Caki2 (cell line): ENCODE data around the gene TXNIP. TPM values are rescaled to one million over a fixed set of nuclear protein-coding genes. Genes with fewer than 3 reads are reported as not detected.
A peak's percentile ranks its signal among the peaks of the same experiment; 100 is the strongest.
"Not testable (repeated sequence)": the region's sequence is repeated elsewhere in the genome, so short reads cannot be mapped to it uniquely, and the experiment has no call there.

Source experiments
- DNase-seq: peaks from one replicate; pipeline ENCODE4 v3.0.0-alpha.2; 2015; ENCODE audit warnings: low read depth
- in situ Hi-C: cut with HindIII; loops from 2 replicates; pipeline ENCODE4 v1.10.0; 2016; ENCODE audit warnings: low sequenced_read_pairs, low pct_unique_long_range_greater_than_20kb, mixed read lengths
- total RNA-seq: library from RNA; depleted of rRNA; stranded (reverse); fragments of >200 nt; shearing (Covaris generic); gene quantifications from 2 replicates; pipeline ENCODE4 v1.2.3, GENCODE V29; 2014; ENCODE audit warnings: low replicate concordance; rRNA removed

Gene TXNIP, protein sequence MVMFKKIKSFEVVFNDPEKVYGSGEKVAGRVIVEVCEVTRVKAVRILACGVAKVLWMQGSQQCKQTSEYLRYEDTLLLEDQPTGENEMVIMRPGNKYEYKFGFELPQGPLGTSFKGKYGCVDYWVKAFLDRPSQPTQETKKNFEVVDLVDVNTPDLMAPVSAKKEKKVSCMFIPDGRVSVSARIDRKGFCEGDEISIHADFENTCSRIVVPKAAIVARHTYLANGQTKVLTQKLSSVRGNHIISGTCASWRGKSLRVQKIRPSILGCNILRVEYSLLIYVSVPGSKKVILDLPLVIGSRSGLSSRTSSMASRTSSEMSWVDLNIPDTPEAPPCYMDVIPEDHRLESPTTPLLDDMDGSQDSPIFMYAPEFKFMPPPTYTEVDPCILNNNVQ
- total RNA-seq = 125 and 142 TPM in 2 replicates

DNA sequence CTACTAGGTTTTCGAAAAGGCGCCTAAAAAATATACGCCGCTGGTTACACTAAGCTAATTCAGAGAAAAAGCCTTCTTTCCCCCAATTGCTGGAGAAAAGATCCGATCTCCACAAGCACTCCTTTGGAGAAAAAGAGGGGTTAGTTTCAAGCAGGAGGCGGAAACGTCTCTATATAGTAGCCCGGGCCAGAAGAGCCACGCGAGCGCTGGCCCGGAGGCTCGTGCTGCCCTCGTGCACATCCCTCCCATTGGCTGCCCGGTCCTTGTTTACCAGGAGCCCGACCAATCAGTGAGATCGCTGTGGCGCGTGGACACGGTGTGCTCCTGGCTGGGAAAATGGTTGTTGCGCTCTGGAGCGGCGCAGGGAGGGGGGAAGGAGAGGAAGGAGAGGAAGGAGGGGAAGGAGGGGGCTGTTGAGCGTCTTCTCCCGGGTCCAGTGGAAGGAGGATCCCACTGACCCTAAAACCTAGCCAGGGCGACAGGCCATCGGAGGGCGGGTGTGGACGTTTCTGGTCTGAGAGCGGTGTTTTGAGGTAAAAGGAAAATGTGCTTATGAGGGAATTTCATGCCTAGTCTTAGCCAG, at the start of gene TXNIP:
Gene TXNIP, minus strand, starts transcription at position 147 of the 583 bp plus-strand sequence. CDS start 313 bp downstream, outside the sequence.
- in situ Hi-C loops = no loop called here
- peak; percentile 96 for DNase-seq

DNA sequence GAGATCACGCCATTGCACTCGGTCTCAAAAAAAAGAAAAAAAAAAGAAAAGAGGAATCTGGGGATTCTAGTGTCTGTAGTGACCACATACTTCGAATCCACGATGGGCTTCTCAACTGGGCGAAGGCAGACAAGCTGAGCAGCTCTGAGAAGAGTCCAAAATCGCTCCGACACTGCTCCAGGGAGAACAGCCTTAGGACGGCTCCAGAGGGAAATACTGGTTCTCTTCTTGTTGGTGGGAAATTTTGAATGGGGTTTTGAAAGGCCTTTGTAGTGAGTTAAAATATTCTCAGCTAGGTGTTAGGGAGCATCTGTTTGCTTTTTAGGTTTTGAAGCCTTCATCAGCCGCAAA, 43.4 kb upstream of the TXNIP start:
- in situ Hi-C loops = no loop called here
- no peak for DNase-seq

DNA sequence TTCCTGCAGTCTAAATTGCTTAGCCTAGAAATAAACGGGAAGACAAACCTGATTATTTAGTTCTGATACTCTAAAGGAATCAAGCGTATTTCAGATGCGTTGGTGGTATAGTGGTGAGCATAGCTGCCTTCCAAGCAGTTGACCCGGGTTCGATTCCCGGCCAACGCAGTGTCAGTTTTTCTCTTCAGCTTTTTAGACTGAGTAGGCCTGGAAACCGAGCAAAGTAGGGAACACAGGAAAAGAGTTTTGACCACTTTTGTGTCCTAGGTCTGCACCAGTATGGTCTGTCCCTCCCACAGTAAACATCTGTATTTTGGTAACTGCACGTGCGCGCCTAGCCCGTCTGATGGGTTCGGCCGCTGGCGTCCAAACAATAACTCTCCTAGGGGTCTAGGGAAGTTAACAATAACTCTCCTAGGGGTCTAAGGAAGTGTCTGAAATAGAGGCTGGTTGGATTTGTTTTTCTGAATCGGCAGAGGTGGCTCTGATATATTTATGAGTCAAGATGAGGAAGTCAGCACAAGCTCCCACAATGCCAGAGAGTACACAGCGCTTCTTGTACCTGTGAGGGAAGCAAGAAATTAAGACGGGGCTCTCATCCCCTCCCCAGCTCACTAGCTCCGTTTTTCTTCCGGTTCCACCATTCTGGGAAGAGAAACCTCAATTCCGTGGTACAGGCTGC, 40.7 kb upstream of the TXNIP start:
- in situ Hi-C loops = no loop called here

DNA sequence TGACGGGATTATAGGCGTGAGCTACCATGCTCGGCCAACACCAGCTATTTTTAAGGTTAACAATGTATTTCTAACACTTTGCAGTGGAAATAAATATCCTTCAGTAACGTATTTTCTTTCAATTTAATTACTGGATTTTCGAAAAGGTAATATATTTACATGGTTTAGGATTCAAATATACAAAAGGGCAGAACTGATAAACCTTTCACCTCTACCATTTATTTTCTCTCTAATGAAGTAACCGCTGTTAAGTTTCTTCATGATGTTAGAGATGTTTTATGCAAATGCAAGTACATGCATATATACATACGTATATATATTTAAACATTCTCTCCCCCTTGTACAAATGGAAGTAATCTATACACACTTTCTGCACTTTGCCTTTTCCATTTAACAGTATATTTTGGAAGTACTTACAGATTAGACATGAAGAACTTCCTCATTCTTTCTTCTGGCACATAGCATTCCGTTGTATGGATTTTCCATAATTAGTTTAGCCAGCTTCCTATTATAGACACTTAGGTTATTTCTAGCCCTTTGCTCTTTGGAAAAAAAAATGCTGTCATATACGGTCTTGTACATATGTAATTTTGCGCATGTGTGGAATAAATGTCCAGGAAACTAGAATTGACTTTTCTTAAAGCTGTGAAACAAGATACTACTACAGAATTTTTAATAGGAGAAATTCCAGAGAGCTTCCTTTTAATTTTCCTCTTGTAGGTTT, 40.0 kb upstream of the TXNIP start:
- DNase-seq = peak; percentile 79
- in situ Hi-C loops = no loop called here

More for the DNA sequence above, 40.7 kb upstream of the TXNIP start:
- DNase-seq = peak; percentile 90

DNA sequence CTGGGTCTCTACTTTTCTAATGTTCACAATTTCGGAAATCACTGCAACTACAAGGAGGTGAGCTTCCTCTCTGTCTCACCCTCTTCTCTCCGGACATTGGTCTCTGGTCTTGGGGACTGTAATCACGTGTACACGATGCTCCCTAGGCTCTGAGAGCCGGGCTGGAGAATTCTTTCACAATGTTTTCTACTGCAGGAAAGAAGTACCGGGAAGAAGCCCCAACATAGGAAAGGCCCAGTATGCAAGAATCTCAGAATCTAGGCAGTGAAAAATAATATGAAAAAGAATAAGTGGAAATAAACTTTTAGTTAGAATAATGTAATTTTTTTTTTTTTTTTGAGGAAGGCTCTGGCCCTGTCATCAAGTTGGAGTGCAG, 38.7 kb upstream of the TXNIP start:
- DNase-seq = no peak
- in situ Hi-C loops = no loop called here

DNA sequence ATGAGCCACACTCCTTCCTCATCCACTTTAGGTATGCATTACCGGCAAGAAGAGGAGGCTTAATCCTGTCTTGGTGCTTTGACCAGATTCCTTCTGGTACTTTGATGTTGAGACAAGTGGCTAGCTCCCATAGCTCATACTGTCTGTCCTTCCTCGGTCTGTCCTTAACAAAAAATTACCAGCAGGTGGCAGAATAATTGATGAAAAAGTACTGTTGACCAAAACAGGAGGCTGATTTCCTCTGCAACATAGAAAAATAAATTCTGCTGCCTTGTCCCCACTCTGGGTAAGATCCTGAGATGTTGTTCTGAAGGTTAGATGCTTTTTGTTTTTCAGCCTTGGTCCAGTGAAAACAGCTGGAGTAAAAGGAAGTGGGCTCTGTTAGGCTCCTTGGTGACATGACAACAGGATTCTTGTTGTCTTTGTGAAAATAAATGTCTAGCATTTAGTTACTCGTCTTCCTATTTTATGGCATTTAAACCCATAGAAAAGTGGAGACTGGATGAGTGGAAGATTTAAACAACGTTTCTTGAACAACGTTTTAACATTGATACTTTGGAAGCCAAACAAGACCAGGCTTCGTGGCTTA, 36.3 kb upstream of the TXNIP start:
- DNase-seq = peak; percentile 55
- in situ Hi-C loops = no loop called here

DNA sequence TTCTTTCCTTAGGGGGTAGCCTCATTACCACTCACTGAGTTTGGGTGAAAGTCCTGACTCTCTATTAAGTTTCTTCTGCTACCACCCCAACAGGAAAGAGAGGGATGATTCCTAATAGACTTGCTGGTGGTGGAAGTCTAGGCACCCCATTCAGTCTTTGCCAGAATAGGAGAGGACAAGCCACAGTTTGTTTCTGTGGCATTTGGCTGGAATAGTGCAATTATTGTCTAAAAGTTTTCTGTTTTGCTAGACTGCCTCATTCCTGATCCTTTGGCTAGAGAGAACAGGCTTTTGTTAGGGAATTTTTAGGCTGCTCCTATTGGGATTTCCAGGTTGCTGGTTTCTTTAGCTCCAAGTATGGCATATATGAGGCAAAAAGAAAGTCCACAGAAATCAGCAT, 35.1 kb upstream of the TXNIP start:
- DNase-seq = no peak
- in situ Hi-C loops = no loop called here

DNA sequence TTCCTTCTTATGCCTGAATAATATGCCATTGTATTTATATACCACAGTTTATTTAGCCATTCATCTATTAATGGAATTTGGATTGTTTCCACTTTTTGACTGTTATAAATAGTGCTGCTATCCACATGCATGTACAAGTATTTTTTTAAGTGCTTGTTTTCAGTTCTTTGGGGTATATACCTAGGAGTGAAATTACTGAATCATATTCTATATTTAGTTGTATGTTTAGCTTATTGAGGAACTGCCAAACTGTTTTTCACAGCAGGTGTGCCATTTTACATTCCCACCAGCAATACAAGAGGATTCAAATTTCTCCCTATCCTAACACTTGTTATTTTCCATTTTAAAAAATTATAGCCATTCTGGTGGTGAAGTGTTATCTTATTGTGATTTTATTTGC, 32.7 kb upstream of the TXNIP start:
- no peak for DNase-seq
- in situ Hi-C loops = no loop called here

DNA sequence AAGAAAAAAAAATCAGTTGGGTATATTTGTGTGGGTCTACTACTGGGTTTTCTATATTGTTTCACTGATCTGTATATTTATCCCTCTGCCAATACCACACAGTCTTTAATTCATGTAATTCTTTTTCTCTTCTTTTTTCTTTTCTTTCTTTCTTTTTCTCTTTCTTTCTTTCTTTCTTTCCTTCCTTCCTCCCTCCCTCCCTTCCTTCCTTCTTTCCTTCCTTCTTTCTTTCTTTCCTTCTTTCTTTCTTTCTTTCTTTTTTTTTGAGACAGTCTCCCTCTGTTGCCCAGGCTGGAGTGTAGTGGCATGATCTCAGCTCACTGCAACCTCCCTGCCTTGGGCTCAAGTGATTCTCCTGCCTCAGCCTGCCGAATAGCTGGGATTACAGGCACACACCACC, 30.3 kb upstream of the TXNIP start:
- DNase-seq, in situ Hi-C loops: not testable (repeated sequence)

DNA sequence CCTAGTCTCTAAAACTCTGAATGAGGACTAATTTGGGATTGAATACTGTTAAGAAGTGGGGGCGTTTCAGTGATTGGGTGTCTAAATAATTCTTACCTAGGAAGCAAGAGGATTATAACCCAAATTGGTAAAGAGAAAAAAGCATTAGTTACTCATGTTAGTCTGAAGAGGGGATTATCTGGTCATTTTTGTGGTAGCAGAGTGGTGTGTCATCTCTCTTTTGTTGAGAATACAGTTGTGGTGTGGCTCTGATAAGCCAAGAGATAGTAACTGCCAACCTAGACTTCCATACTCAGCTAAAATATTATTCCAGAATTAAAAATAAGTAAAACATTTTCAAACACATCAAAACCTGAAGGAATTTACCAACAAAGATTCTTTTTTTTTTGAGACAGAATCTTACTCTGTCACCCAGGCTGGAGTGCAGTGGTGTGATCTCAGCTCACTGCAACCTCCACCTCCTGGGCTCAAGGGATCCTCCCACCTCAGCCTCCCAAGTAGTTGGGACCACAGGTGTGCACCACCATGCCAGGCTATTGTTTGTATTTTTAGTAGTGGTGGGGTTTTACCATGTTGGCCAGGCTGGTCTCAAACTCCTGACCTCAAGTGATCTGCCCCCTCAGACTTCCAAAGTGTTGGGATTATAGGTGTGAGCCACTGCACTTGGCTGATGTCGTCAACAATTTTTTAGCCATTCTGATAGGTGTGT, 29.6 kb upstream of the TXNIP start:
- in situ Hi-C loops, DNase-seq: not testable (repeated sequence)

DNA sequence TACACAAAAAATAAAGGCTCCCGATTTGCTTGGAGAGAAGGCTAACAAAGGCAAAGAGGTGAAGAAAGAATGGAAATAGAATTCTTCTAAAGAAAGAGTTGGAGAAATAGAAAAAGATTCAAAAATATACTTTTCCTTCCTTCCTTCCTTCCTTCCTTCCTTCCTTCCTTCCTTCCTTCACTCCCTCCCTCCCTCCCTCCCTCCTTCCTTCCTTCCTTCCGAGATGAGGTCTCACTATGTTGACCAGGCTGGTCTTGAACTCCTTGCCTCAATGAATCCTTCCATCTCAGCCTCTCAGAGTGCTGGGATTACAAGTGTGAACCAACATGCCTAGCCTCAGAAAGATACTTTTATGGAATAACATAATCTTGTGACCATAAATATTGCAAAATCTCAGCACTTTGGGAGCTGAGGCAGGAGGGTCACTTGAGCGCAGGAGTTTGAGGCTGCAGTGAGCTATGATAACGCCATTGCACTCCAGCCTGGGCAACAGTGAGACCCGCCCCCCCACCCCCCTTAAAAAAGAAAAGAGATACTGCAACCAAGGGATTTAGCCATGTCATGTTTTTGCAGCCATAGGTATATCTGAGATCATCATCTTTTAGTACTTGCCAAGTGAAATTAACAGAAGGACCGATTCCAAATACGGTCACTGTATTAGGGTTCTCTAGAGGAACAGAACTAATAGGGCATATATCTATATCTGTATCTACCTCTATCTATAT, 26.2 kb upstream of the TXNIP start:
- in situ Hi-C loops = no loop called here
- DNase-seq = no peak

DNA sequence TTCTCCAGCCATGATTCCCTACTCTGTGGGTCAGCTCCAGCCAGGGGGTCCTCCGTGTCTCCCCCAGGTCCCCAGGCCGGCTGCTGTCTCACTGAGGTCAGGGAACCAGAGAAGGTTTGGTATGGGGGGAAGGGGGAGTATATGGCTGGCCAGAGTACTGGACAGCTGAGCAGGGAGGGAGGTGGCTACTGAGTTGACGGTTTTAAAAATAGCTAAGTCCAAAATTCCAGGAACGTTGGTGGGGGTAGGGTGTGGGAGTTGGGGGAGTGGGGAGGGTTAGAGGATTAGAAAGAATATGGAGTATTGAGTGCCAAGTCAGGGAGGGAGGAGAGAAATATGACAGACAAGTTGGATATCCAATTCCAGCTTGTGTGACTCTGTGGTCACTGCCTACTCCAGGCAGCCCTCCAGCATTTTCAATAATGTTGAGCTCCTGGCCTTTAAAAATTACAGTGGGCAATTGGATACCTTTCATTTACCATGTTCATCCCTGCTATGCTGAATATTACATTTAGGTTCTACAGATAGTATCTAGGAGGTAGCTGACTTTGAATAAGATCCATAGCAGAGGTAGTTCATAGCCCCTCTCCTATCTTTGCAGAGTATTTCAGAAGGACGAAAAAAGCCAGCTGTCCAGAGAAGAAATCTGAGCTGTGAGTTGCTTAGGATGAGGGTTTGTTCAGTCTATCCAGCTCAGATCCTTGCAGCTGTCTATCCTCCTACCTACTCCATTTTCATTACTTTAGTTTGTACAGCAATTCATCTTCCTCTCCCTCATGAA, 25.4 kb upstream of the TXNIP start, which contains the start of gene HJV:
Gene HJV, minus strand, starts transcription at position 114 of the 781 bp plus-strand sequence. CDS start 1,504 bp downstream, outside the sequence.
- in situ Hi-C loops = no loop called here
- no peak for DNase-seq

DNA sequence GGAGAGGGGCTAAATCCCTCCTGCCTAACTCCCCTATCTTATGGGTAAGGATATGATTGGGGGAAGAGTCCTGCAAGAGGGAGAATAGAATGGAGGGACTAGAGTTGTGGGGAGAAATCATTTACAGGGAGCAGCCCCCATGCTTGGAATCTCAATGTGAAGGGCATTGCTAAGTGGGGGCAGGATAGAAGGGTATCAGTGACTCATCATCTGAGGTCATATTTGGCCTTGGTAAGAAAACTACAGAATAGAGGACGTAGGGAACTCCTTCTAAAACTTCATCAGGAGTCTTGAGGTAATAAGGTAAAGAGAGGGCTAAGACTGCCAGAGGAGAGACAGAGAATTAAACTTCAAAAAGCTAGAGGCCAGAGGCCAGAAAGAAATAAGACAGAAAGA, 24.7 kb upstream of the TXNIP start:
- in situ Hi-C loops = no loop called here
- no peak for DNase-seq

DNA sequence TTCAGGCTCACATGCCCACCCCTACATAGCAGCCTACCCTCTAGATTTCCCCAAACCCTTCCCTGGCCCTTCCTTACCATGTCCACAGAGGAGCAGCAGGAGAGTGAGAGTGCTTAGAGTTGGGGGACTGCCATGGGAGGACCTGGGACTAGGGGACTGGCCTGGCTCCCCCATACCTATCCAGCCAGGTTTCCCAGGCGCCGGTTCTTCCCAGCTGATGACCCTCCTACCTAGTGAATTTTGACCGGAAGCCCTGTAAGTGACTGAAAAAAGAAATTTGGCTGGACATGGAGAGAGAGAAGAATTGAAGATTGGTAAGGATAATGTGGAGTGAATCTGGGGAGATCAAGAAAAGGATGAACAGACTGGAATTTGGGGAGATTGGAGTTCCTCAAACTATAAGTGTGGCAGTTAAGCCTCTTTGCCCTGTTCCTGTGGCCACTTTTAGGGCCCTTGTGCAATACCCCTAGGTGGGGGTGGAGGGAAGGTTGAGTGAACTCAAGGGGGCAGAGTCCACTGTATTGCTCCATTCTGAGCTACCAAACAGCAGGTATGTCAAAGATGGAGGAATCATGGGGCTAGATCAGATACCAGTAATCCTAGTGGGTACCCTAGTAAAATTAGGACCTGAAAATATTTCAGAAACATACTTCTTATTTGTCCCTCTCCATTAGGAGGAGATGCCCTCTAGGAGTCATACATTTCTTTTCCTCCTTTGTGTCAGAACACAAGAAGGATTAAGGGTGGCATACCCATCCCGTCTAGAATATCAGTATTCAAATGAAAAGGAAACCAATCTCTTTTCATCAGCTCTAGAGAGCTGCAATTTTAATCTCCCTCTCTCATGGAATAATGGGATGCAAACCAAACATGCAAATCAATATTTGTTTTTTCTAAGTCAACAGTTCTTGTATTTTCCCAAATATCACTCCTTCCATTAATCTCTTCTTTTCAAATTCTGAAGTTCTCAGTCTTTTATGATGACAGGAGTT, 24.0 kb upstream of the TXNIP start:
- in situ Hi-C loops = no loop called here
- DNase-seq = no peak

DNA sequence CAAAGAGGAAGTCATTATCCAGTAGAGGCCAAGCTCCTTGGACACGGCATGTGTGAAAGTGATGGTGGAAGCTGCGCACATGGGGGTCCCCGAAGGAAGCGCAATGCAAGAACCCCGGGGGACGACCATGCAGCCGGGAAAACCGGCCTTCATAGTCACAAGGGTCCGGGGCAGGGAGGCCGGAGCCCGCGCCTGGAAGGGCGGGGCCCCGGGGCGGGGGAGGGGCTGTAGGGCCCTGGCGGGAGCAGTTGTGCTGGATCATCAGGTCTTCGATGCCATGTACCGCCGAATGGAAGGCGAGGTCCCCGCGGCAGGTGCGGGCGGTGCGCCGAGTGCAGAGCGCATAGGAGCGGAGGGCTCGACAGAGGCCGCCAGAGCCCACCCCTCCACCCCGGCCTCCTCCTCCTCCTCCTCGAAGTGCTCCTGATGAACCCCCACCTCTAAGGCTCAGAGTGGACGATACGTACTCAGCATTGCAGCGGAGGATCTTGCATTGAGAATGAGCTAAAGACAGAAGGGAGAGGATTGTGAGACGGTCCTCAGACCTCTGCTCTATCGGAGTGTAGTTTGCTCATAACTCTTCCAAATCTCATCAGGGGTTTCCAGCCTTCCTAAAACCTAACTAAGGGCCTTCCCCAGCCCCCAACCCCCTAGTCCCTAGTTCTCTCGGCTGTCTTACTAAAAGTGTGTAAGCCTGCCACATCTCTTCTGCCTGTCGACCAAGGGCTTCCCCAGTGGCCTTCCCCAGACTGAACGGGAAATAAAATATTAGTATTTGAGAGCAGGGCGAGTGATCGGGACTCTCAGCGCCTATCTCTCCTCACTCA, 23.1 kb upstream of the TXNIP start:
- no peak for DNase-seq
- in situ Hi-C loops = no loop called here
